GM21515 (cell line): ENCODE data around the gene TAAR9.
"Not testable (repeated sequence)": the region's sequence is repeated elsewhere in the genome, so short reads cannot be mapped to it uniquely, and the experiment has no call there.

Experiments
- ATAC-seq: cut with Tn5 transposase; IDR thresholded peaks from one replicate; pipeline ENCODE4 v1.9.1; 2021; ENCODE audit not compliant: unreplicated experiment

TAAR9 gene

GRCh38 chr6:132513831-132514545 lies 24.1 kb upstream of the TAAR9 start:
- ATAC-seq: no peak

- no peak for ATAC-seq
Observed at GRCh38 chr6:132515386-132515785, 22.7 kb upstream of the TAAR9 start.

- ATAC-seq: no peak
Observed at GRCh38 chr6:132520953-132521352, 17.1 kb upstream of the TAAR9 start.

GRCh38 chr6:132524646-132525045 lies 13.4 kb upstream of the TAAR9 start:
- ATAC-seq: no peak

- no peak for ATAC-seq
Observed at GRCh38 chr6:132525866-132526265, 12.2 kb upstream of the TAAR9 start.

- ATAC-seq: no peak
Observed at GRCh38 chr6:132526461-132526860, 11.6 kb upstream of the TAAR9 start.

- no peak for ATAC-seq
Observed at GRCh38 chr6:132527791-132528190, 10.3 kb upstream of the TAAR9 start.

GRCh38 chr6:132530293-132530974 lies 7.6 kb upstream of the TAAR9 start:
- ATAC-seq: peak; percentile 91

- ATAC-seq: not testable (repeated sequence)
Observed at GRCh38 chr6:132534546-132534945, 3.5 kb upstream of the TAAR9 start.

- ATAC-seq: no peak
Observed at GRCh38 chr6:132537145-132537544, 932 bp upstream of the TAAR9 start.

- ATAC-seq: no peak
Observed at GRCh38 chr6:132544826-132545225, 6.7 kb downstream of the TAAR9 start.

- ATAC-seq: no peak
Observed at GRCh38 chr6:132548746-132549463, 10.8 kb downstream of the TAAR9 start.

- no peak for ATAC-seq
Observed at GRCh38 chr6:132551214-132551613, 13.1 kb downstream of the TAAR9 start.

GRCh38 chr6:132552372-132552771 lies 14.3 kb downstream of the TAAR9 start, which contains the start of gene TAAR8:
TAAR8 (plus strand) TSS chr6:132552672; CDS start chr6:132552693, 21 bp downstream.
- ATAC-seq: no peak

- ATAC-seq: not testable (repeated sequence)
Observed at GRCh38 chr6:132560087-132560486, 22.0 kb downstream of the TAAR9 start.

- ATAC-seq: no peak
Observed at GRCh38 chr6:132566404-132566803, 28.3 kb downstream of the TAAR9 start.

- no peak for ATAC-seq
Observed at GRCh38 chr6:132567566-132567965, 29.5 kb downstream of the TAAR9 start.

GRCh38 chr6:132568611-132569010 lies 30.5 kb downstream of the TAAR9 start:
- no peak for ATAC-seq

- no peak for ATAC-seq
Observed at GRCh38 chr6:132569170-132569569, 31.1 kb downstream of the TAAR9 start.

- no peak for ATAC-seq
Observed at GRCh38 chr6:132570221-132570777, 32.2 kb downstream of the TAAR9 start, which contains the start of gene TAAR6. TAAR6 (plus strand) TSS chr6:132570322; CDS start chr6:132570322, 0 bp downstream.

GRCh38 chr6:132571774-132572173 lies 33.7 kb downstream of the TAAR9 start:
- no peak for ATAC-seq
